ENCODE results near the gene ZNF695.

- no peak for TF ChIP-seq EZH2 (IDR thresholded peaks at IDR 0.05)
- TF ChIP-seq POLR2AphosphoS5 (IDR thresholded peaks at IDR 0.05; ENCODE audit: borderline replicate concordance, low read depth, low read length): no peak
These were observed 39.8 kb upstream of the ZNF695 start for GRCh38 chr1:247047702-247048101.
